K562 (cell line): ENCODE data around the gene IGLON5. TPM values are rescaled to one million over a fixed set of nuclear protein-coding genes. Genes with fewer than 3 reads are reported as not detected.

Experiments used
- ATAC-seq: fragments of 200-7000 bp; cut with Tn5 transposase; 3 replicates; pipeline ENCODE4 v1.9.1; 2020; ENCODE audit warnings: moderate library complexity
- BruUV-seq: library from RNA; stranded (reverse); fragments of 400-500 nt; replicated peaks from 2 replicates; lab custom pipeline; 2021; lab: Mats Ljungman, UMichigan
- CTCF ChIA-PET: fragments of 300-600 bp; formaldehyde crosslinking; extraction: SDS; loops from one replicate; lab custom pipeline; 2021; ENCODE audit warnings: low intra/inter-chr PET ratio; lab: Yijun Ruan, JAX
- POLR2A ChIA-PET: fragments of 300-600, 350-650 bp; sonication (Branson Sonifier 250); formaldehyde crosslinking; extraction: SDS; loops from one replicate; lab custom pipeline; 2021; ENCODE audit warnings: antibody characterized with exemption, inconsistent platforms; lab: Yijun Ruan, JAX
- DNase-seq, 4 experiments: peaks; one replicate each; pipeline versions ENCODE4 v3.0.0 to v3.0.0-alpha.2; 2011 to 2018; ENCODE audit warnings: low spot score in 3 of 4, mixed read lengths in 3 of 4; ENCODE audit errors: extremely low read depth in 1 of 4
- FAIRE-seq: peaks from 2 replicates; lab custom pipeline; 2011; peaks lifted over from hg19 to GRCh38; lab: Jason Lieb, UNC
- H2AFZ ChIP-seq: 2 replicates; pipeline ENCODE4 v1.6.0; 2011; ENCODE audit warnings: low read depth, low read length, control low read depth, inconsistent platforms
- H3K27ac ChIP-seq: fragments of 200-600 bp; 3 replicates; pipeline ENCODE4 v1.8.0; 2011; ENCODE audit warnings: low read depth, mild to moderate bottlenecking, control low read depth, inconsistent platforms, low read length, moderate library complexity, mixed read lengths; ENCODE audit errors: extremely low read depth
- H3K27me3 ChIP-seq, 2 experiments: fragments of 300-600 bp in 1 of 2; 2 replicates in 1 of 2; 3 replicates in 1 of 2; pipeline versions ENCODE4 v1.6.0 to v1.8.0; 2011; ENCODE audit warnings: inconsistent platforms in 2 of 2, low read length in 2 of 2, mild to moderate bottlenecking in 1 of 2, mixed read lengths in 1 of 2, moderate library complexity in 1 of 2; ENCODE audit not compliant: control insufficient read depth in 2 of 2, insufficient read depth in 2 of 2
- H3K36me3 ChIP-seq: fragments of 300-600 bp; 3 replicates; pipeline ENCODE4 v1.8.0; 2011; ENCODE audit warnings: mild to moderate bottlenecking, low read length, inconsistent platforms; ENCODE audit not compliant: control insufficient read depth, insufficient read depth
- H3K4me1 ChIP-seq, 2 experiments: fragments of 200-600 bp in 1 of 2; replicated peaks in 1 of 2; 2 replicates in 1 of 2; 3 replicates in 1 of 2; pipeline versions ENCODE4 v1.5.1 to v1.8.0; 2011; ENCODE audit warnings: inconsistent platforms in 2 of 2, low read length in 2 of 2, mild to moderate bottlenecking in 1 of 2, mixed read lengths in 1 of 2, moderate library complexity in 1 of 2; ENCODE audit not compliant: control insufficient read depth in 2 of 2, insufficient read depth in 2 of 2
- H3K4me2 ChIP-seq: 2 replicates; pipeline ENCODE4 v1.6.1; 2011; ENCODE audit warnings: low read length, control low read depth, inconsistent platforms, mixed read lengths; ENCODE audit not compliant: insufficient read depth
- H3K4me3 ChIP-seq: fragments of 200-600 bp; sonication (generic), shearing (Covaris generic); 2 replicates; pipeline ENCODE4 v1.5.1; 2016; ENCODE audit warnings: control low read depth, inconsistent platforms
- H3K79me2 ChIP-seq: fragments of 200-600 bp; 3 replicates; pipeline ENCODE4 v1.8.0; 2011; ENCODE audit warnings: low read length, inconsistent platforms; ENCODE audit not compliant: control insufficient read depth, insufficient read depth
- H3K9ac ChIP-seq, 2 experiments: 2 replicates each; pipeline versions ENCODE4 v1.6.0 to v1.6.1; 2011; ENCODE audit warnings: low read depth in 2 of 2, low read length in 2 of 2, control low read depth in 1 of 2, inconsistent platforms in 1 of 2, mild to moderate bottlenecking in 1 of 2, mixed read lengths in 1 of 2; ENCODE audit not compliant: insufficient read depth in 1 of 2
- H3K9me1 ChIP-seq: one replicate; pipeline ENCODE4 v1.6.0; 2011; ENCODE audit warnings: inconsistent platforms, mild to moderate bottlenecking, low read length, moderate library complexity; ENCODE audit not compliant: control insufficient read depth, insufficient read depth
- H3K9me3 ChIP-seq: replicated peaks from 2 replicates; pipeline ENCODE4 v1.5.1; 2011; ENCODE audit warnings: low read depth, low read length, inconsistent platforms; ENCODE audit not compliant: control insufficient read depth, insufficient read depth
- H4K20me1 ChIP-seq: replicated peaks from 2 replicates; pipeline ENCODE4 v1.6.1; 2011; ENCODE audit warnings: low read length, inconsistent platforms, mixed read lengths; ENCODE audit not compliant: control insufficient read depth, insufficient read depth
- BDP1 ChIP-seq: IDR thresholded peaks from 3 replicates; pipeline ENCODE4 v1.6.1; 2011; ENCODE audit not compliant: insufficient read length, insufficient read depth
- CREM ChIP-seq: IDR thresholded peaks from 2 replicates; pipeline ENCODE4 v1.6.1; 2014; ENCODE audit warnings: antibody characterized with exemption, low read depth
- HCFC1 ChIP-seq: IDR thresholded peaks from 2 replicates; pipeline ENCODE4 v1.6.1; 2012; ENCODE audit warnings: low read depth, low read length, improper control_type of control experiment
- HDAC1 ChIP-seq, 2 experiments: fragments of 450-650 bp; IDR thresholded peaks; 2 replicates each; pipeline ENCODE4 v1.6.1; 2016 to 2017; ENCODE audit warnings: inconsistent platforms in 1 of 2, mild to moderate bottlenecking in 1 of 2, moderate library complexity in 1 of 2
- HDGF ChIP-seq: fragments of 450-650 bp; IDR thresholded peaks from 2 replicates; pipeline ENCODE4 v1.6.1; 2016
- NELFE ChIP-seq: IDR thresholded peaks from 2 replicates; pipeline ENCODE4 v1.6.1; 2011; ENCODE audit warnings: mild to moderate bottlenecking; ENCODE audit not compliant: insufficient read depth, insufficient read length
- POLR2B ChIP-seq: fragments of 450-650 bp; IDR thresholded peaks from 2 replicates; pipeline ENCODE4 v1.6.1; 2018; ENCODE audit warnings: low read depth; ENCODE audit not compliant: partially characterized antibody
- POLR2G ChIP-seq: fragments of 200-400 bp; formaldehyde crosslinking; IDR thresholded peaks from 2 replicates; pipeline ENCODE4 v1.6.1; 2017; ENCODE audit warnings: low read depth, mild to moderate bottlenecking, antibody characterized with exemption, low read length, moderate library complexity
- RBM25 ChIP-seq: fragments of 200-400 bp; formaldehyde crosslinking; IDR thresholded peaks from 2 replicates; pipeline ENCODE4 v1.6.1; 2018; ENCODE audit warnings: low read length, low read depth, moderate library complexity; ENCODE audit not compliant: severe bottlenecking
- RUNX1 ChIP-seq: sonication (generic); IDR thresholded peaks from 2 replicates; pipeline ENCODE4 v1.6.1; 2016; ENCODE audit warnings: antibody characterized with exemption, low read depth
- SETDB1 ChIP-seq: IDR thresholded peaks from one replicate; pipeline ENCODE4 v1.6.1; 2012; ENCODE audit warnings: low read length, control low read depth, inconsistent platforms
- ZNF551 ChIP-seq: fragments of 250-450 bp; sonication (Bioruptor Pico); IDR thresholded peaks from 2 replicates; pipeline ENCODE4 v1.5.0; 2021; ENCODE audit warnings: mild to moderate bottlenecking, moderate library complexity
- ZNF57 ChIP-seq: fragments of 450-650 bp; formaldehyde crosslinking; IDR thresholded peaks from 2 replicates; pipeline ENCODE4 v1.4.0; 2020; ENCODE audit warnings: mild to moderate bottlenecking, moderate library complexity
- ZNF584 ChIP-seq: fragments of 200-800 bp; sonication (Bioruptor generic); IDR thresholded peaks from 2 replicates; pipeline ENCODE4 v1.6.1; 2016; ENCODE audit warnings: low read depth, mild to moderate bottlenecking, missing genetic modification characterization, missing compliant biosample characterization
- ZNF785 ChIP-seq: fragments of 250-450 bp; sonication (Bioruptor Pico); IDR thresholded peaks from 2 replicates; pipeline ENCODE4 v1.4.0; 2020; ENCODE audit warnings: mild to moderate bottlenecking
- WGBS: fragments of 100-300 bp; shearing (Covaris generic); methylation state at CpG from one replicate; pipeline ENCODE4 v1.1.6; 2016; ENCODE audit warnings: low coverage, mixed read lengths; ENCODE audit not compliant: insufficient coverage; ENCODE audit errors: missing lambda C conversion rate; 5-methylcytosine and 5-hydroxymethylcytosine counted together
- in situ Hi-C: fragments of 300-500 bp; cut with MboI; formaldehyde crosslinking; loops from 4 replicates; pipeline ENCODE4 v1.15.0; 2018; ENCODE audit warnings: inconsistent platforms, mixed read lengths
- intact Hi-C: fragments of 100-400 bp; cut with micrococcal nuclease; formaldehyde crosslinking; loops from 2 replicates; pipeline ENCODE4 v1.14.2; 2022
- polyA plus RNA-seq, 8 experiments: library from polyadenylated mRNA; depleted of rRNA in 4 of 8; stranded (reverse) in 5 of 8; unstranded in 3 of 8; fragments of >200 nt; fragmentation: Nextera tagmentation in 2 of 8; fragmentation: Illumina TruSeq in 1 of 8; extraction: Ambion mirVana in 2 of 8; extraction: Trizol in 1 of 8; gene quantifications; 2 replicates each; pipeline versions ENCODE4 v1.2.1 to v1.2.3, GENCODE V29; 2011 to 2014; ENCODE audit warnings: inconsistent platforms in 1 of 8, missing spikeins in 1 of 8
- total RNA-seq, 7 experiments: library from RNA; depleted of rRNA in 6 of 7; stranded (reverse); fragments of >200 nt in 6 of 7; fragmentation: Illumina TruSeq in 2 of 7; extraction: Trizol in 2 of 7; gene quantifications; 2 replicates each; pipeline versions ENCODE4 v1.2.1 to v1.2.3, GENCODE V29; 2011 to 2021; ENCODE audit warnings: low replicate concordance in 1 of 7
- TF ChIP-seq, protein P1 (sequence below): fragments of 250-450 bp; sonication (Bioruptor Pico); IDR thresholded peaks from 2 replicates; pipeline ENCODE4 v1.5.1; 2021; ENCODE audit warnings: mild to moderate bottlenecking
- TF ChIP-seq, protein P2 (sequence below): fragments of 450-650 bp; conservative IDR thresholded peaks from 2 replicates; pipeline ENCODE4 v1.6.1; 2016; ENCODE audit warnings: missing genetic modification characterization, low read depth, mild to moderate bottlenecking, control low read depth, missing compliant biosample characterization

The IGLON5 gene
- total and polyA plus RNA-seq, 9 of the 15 experiments (the other 6 are each of a cell fraction or from before 2014, with no cell fraction given), result 0.03 to 0.22 (median 0.14) TPM; not detected in 2

DNA sequence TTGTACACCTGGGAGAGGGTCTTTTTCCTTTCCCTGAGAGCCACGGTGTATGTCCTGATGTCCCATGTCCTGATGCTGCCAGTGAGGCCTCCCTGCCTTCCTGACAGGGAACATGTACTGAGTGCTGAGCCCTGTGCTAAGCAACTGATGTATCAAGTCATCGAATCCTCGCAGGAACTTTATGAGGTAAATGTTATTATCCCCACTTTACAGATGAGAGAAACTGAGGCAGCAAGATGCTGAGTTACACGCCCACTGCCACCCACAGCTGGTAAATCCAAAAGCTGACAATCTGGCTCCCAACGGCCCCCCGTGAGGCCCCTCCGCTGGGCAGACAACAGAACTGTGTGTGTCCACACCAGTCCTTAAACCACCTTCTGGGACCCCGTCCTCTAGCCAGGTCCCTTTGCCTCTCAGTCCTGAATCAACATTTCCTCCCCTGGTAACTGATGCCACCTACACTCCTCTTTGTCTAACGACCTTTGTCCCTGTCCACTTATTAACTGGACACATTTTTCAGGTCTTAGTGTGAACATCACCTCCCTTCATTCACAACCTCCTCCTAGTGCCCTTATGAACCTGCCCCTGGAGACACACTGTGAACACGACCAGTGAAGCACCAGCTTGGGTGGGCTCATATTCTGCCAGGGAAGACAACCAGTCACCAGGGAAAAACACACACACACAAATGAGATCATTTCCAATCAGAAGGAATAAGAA is 35.9 kb downstream of the IGLON5 start (continued):
- TF ChIP-seq ZNF785 (CRISPR knock-in tag), result no peak
- TF ChIP-seq RBM25, result peak; percentile 17
- peak; percentile 17 for TF ChIP-seq POLR2B
- no peak for TF ChIP-seq ZNF584 (CRISPR knock-in tag)

DNA sequence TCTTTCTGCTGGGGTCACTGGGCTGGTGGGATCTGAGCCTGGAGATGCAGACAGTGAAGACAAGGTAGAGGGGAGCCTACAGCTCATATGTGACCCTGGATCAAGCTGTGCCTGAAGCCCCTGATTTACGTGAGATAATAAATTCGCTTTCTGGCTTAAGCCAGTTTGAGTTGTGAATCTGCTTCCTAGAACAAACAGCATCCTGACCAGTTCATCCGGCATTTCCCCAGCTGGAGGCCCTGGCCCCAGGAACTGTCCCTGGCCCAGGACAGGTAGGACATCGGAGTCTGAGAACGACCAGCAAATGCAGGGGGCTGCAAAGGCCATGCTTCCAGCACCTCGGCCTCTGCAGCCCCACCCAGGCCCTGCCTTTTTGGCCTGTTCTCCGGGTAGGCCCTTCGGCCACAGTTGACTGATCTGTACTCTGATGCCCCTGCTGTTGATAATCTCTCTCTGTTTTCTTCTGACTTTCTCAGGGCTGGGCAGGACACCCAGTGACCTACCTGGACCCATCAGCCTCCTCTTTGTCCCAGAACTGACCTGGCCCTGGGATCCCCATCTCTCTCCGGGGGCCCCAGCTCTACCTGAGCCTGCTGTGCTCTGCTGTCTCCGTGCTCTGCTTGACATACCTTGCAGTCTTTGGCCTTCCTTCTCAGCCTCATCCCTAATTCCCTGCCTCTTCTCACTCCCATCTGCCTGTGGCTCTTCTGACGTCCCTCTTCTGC is 40.0 kb downstream of the IGLON5 start:
- intact Hi-C loops (loop anchor here (5.0 kb wide), 1 partner anchor 41 kb away; the partner anchor contains the start of gene C19orf84), in situ Hi-C loops (no loop called here)
- CTCF ChIA-PET, result no interaction called here
- H3K9me3 ChIP-seq, result no peaks in the 10 kb centered on the region
- ATAC-seq (no peak), DNase-seq (no peak), FAIRE-seq (peak; percentile 62)
- peaks cover 29 to 36% of the 10 kb centered on the region in 2 experiments for H3K4me1 ChIP-seq
- peaks cover 5% of the 10 kb centered on the region for H3K9me1 ChIP-seq
- H3K36me3 ChIP-seq, result peaks cover 61% of the 10 kb centered on the region
- BruUV-seq, result no TSS peak
- H3K27me3 ChIP-seq, result no peaks in the 10 kb centered on the region
- 76% methylated on average over 11 of the region's 11 CpGs for WGBS
- no peak overlapping the region for H3K4me3 ChIP-seq
- peaks cover 13% of the 10 kb centered on the region for H3K79me2 ChIP-seq
- 0 out of 2 replicates have a peak, but pooled peaks cover 4% of the 10 kb centered on the region for H4K20me1 ChIP-seq
- H2AFZ ChIP-seq, result no peak overlapping the region
- POLR2A ChIA-PET, result interaction anchor here (0.6 to 2.8 kb wide), 8 partner anchors 8 to 272 kb away, joined by 3 to 22 read pairs (median 6); partner anchors contain the start of genes C19orf84 and VSIG10L
- H3K9ac ChIP-seq, result peak overlapping the region; percentile 59 to 81; a peak in 3 of 4 replicates
- peak overlapping the region; percentile 91 for H3K27ac ChIP-seq
- peak overlapping the region; percentile 59; the same call in 1 of the 2 replicates for H3K4me2 ChIP-seq
- TF ChIP-seq CREM (no peak), HCFC1 (0 out of 2 replicates have a peak, but pooled peaks have one; percentile 3), NELFE (no peak), HDGF (0 out of 2 replicates have a peak, but pooled peaks have one; percentile 74), ZNF57 (CRISPR knock-in tag) (no peak), BDP1 (no peak), RUNX1 (no peak), RBM25 (peak; percentile 33), ZNF551 (no peak), SETDB1 (no peak), HDAC1 (IDR thresholded peaks at IDR 0.05) (no peak), POLR2G (0 out of 2 replicates have a peak, but pooled peaks have one; percentile 16)
- TF ChIP-seq, protein P1, sequence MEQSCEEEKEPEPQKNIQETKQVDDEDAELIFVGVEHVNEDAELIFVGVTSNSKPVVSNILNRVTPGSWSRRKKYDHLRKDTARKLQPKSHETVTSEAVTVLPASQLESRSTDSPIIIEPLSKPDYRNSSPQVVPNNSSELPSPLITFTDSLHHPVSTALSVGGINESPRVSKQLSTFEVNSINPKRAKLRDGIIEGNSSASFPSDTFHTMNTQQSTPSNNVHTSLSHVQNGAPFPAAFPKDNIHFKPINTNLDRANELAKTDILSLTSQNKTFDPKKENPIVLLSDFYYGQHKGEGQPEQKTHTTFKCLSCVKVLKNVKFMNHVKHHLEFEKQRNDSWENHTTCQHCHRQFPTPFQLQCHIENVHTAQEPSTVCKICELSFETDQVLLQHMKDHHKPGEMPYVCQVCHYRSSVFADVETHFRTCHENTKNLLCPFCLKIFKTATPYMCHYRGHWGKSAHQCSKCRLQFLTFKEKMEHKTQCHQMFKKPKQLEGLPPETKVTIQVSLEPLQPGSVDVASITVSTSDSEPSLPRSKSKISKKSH, result no peak
- TF ChIP-seq, protein P2, sequence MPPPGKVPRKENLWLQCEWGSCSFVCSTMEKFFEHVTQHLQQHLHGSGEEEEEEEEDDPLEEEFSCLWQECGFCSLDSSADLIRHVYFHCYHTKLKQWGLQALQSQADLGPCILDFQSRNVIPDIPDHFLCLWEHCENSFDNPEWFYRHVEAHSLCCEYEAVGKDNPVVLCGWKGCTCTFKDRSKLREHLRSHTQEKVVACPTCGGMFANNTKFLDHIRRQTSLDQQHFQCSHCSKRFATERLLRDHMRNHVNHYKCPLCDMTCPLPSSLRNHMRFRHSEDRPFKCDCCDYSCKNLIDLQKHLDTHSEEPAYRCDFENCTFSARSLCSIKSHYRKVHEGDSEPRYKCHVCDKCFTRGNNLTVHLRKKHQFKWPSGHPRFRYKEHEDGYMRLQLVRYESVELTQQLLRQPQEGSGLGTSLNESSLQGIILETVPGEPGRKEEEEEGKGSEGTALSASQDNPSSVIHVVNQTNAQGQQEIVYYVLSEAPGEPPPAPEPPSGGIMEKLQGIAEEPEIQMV (tag), result no peak
